B cell (primary cell): Measurements from ENCODE around the gene MIR17HG. TPM values are rescaled to one million over a fixed set of nuclear protein-coding genes. Genes with fewer than 3 reads are reported as not detected.

Source experiments
- ATAC-seq: fragments of 200-7000 bp; cut with Tn5 transposase; one replicate; pipeline ENCODE4 v1.10.0; 2021; ENCODE audit warnings: low read depth, mild to moderate bottlenecking, moderate number of reproducible peaks, moderate library complexity
- CTCF ChIA-PET: fragments of 350-600 bp; sonication (Branson Sonifier 250); formaldehyde crosslinking; loops from one replicate; lab custom pipeline; 2021; ENCODE audit warnings: antibody characterized with exemption, inconsistent platforms; lab: Charles Lee
- POLR2A ChIA-PET: fragments of 350-600 bp; sonication (Branson Sonifier 250); formaldehyde crosslinking; loops from one replicate; lab custom pipeline; 2021; ENCODE audit warnings: antibody characterized with exemption; lab: Charles Lee
- DNase-seq: peaks from one replicate; pipeline ENCODE4 v3.0.0; 2013
- H2AFZ ChIP-seq: 2 replicates; pipeline ENCODE4 v1.6.1; 2012; ENCODE audit warnings: mild to moderate bottlenecking, low read depth, low read length; ENCODE audit not compliant: insufficient read depth, poor library complexity, severe bottlenecking
- H3K27ac ChIP-seq, 2 donors: 1 replicate in 1 of 2; 2 replicates in 1 of 2; pipeline ENCODE4 v1.5.1; 2012 to 2013; ENCODE audit warnings: low read length in 2 of 2, mild to moderate bottlenecking in 2 of 2, moderate library complexity in 1 of 2
- H3K27me3 ChIP-seq, 4 experiments: fragments of 200-600 bp in 1 of 4; sonication (generic) in 1 of 4; replicated peaks in 1 of 4; 1 replicate in 2 of 4; 2 replicates in 2 of 4; pipeline versions ENCODE4 v1.6.1 to v1.7.0; 2013 to 2016; ENCODE audit warnings: low read length in 3 of 4, mild to moderate bottlenecking in 2 of 4, mixed read lengths in 1 of 4, moderate library complexity in 1 of 4; ENCODE audit not compliant: insufficient read depth in 4 of 4, control insufficient read depth in 3 of 4; ENCODE audit errors: control extremely low read depth in 1 of 4
- H3K36me3 ChIP-seq, 2 experiments: replicated peaks in 1 of 2; 1 replicate in 1 of 2; 2 replicates in 1 of 2; pipeline versions ENCODE4 v1.6.1 to v1.7.1; 2013; ENCODE audit warnings: low read length in 1 of 2; ENCODE audit not compliant: insufficient read depth in 2 of 2, control insufficient read depth in 1 of 2; ENCODE audit errors: control extremely low read depth in 1 of 2, extremely low read depth in 1 of 2
- H3K4me1 ChIP-seq, 2 donors: fragments of 200-600 bp in 1 of 2; sonication (generic) in 1 of 2; 1 replicate in 1 of 2; 2 replicates in 1 of 2; pipeline versions ENCODE4 v1.5.1 to v1.6.1; 2013 to 2017; ENCODE audit warnings: low read length in 2 of 2; ENCODE audit not compliant: control insufficient read depth in 2 of 2, insufficient read depth in 2 of 2
- H3K4me2 ChIP-seq: replicated peaks from 2 replicates; pipeline ENCODE3; 2012; ENCODE audit warnings: mild to moderate bottlenecking, low read depth, low read length; ENCODE audit not compliant: poor library complexity, severe bottlenecking
- H3K4me3 ChIP-seq, 5 experiments: fragments of 200-600 bp in 1 of 5; sonication (generic) in 1 of 5; 1 replicate in 3 of 5; 2 replicates in 2 of 5; pipeline versions ENCODE4 v1.5.1 to v1.7.0; 2011 to 2016; ENCODE audit warnings: low read length in 4 of 5, mild to moderate bottlenecking in 4 of 5, low read depth in 2 of 5, control low read depth in 1 of 5, moderate library complexity in 1 of 5; ENCODE audit not compliant: insufficient read depth in 1 of 5; ENCODE audit errors: control extremely low read depth in 1 of 5, extremely low read depth in 1 of 5
- H3K79me2 ChIP-seq: fragments of 200-600 bp; sonication (generic); one replicate; pipeline ENCODE4 v1.6.0; 2016; ENCODE audit warnings: low read length; ENCODE audit not compliant: control insufficient read depth, insufficient read depth
- H3K9ac ChIP-seq: fragments of 200-600 bp; sonication (generic); 2 replicates; pipeline ENCODE4 v1.6.1; 2017; ENCODE audit warnings: mild to moderate bottlenecking, low read length, moderate library complexity
- H3K9me3 ChIP-seq, 3 donors: one replicate each; pipeline versions ENCODE4 v1.6.1 to v1.7.1; 2013; ENCODE audit warnings: low read length in 2 of 3; ENCODE audit not compliant: control insufficient read depth in 2 of 3, insufficient read depth in 1 of 3; ENCODE audit errors: control extremely low read depth in 1 of 3
- H4K20me1 ChIP-seq: 2 replicates; pipeline ENCODE4 v1.6.0; 2012; ENCODE audit warnings: mild to moderate bottlenecking, low read length; ENCODE audit not compliant: insufficient read depth, control insufficient read depth, poor library complexity, severe bottlenecking
- H3K27ac Mint-ChIP-seq: one replicate; pipeline ENCODE4 v1.8.0; 2021; ENCODE audit warnings: mixed read lengths
- H3K27me3 Mint-ChIP-seq: one replicate; pipeline ENCODE4 v1.8.0; 2021; ENCODE audit warnings: mixed read lengths
- H3K4me1 Mint-ChIP-seq: one replicate; pipeline ENCODE4 v1.8.0; 2021; ENCODE audit warnings: mixed read lengths
- H3K4me3 Mint-ChIP-seq: one replicate; pipeline ENCODE4 v1.8.0; 2021; ENCODE audit warnings: mixed read lengths
- H3K9me3 Mint-ChIP-seq: one replicate; pipeline ENCODE4 v1.8.0; 2022; ENCODE audit warnings: mixed read lengths; ENCODE audit not compliant: insufficient read depth
- EZH2 ChIP-seq: IDR thresholded peaks from 2 replicates; pipeline ENCODE4 v1.6.1; 2012; ENCODE audit warnings: borderline replicate concordance, low read depth, mild to moderate bottlenecking, moderate library complexity, low read length; ENCODE audit not compliant: insufficient read depth, poor library complexity, severe bottlenecking
- WGBS: methylation state at CpG from one replicate; pipeline ENCODE4 v1.1.5; 2013; ENCODE audit warnings: missing lambda C conversion rate; ENCODE audit not compliant: insufficient coverage; 5-methylcytosine and 5-hydroxymethylcytosine counted together
- intact Hi-C: fragments of 100-400 bp; cut with micrococcal nuclease; formaldehyde crosslinking; loops from one replicate; pipeline ENCODE4 v1.10.0; 2022
- polyA plus RNA-seq: library from polyadenylated mRNA; depleted of rRNA; stranded (reverse); fragments of >200 nt; gene quantifications from 2 replicates; pipeline ENCODE4 v1.2.3, GENCODE V29; 2012
- total RNA-seq, 2 donors: library from RNA; stranded (reverse); fragments of 120-200 nt in 1 of 2; gene quantifications; 1 replicate in 1 of 2; 2 replicates in 1 of 2; pipeline versions ENCODE4 v1.2.3 to v1.2.4, GENCODE V29; 2013 to 2022
- TF ChIP-seq, protein P1 (sequence below): fragments of 200-600 bp; IDR thresholded peaks from one replicate; pipeline ENCODE4 v1.8.0; 2022; ENCODE audit warnings: antibody characterized with exemption, mild to moderate bottlenecking

Gene MIR17HG
- total and polyA plus RNA-seq, 2 donors (not counting 1 experiment from before 2014, with no cell fraction given) = 6.0 to 17.1 TPM

GRCh38 chr13:91311491-91311890, 36.0 kb upstream of the MIR17HG start:
- ChIA-PET POLR2A (no interaction called here), CTCF (interaction anchor here (1.0 to 1.3 kb wide), 2 partner anchors 10 to 38 kb away, joined by 3 read pairs; no protein-coding TSS in a partner anchor)
- 84% methylated on average over 4 of the region's 4 CpGs for WGBS
- Histone ChIP-seq H2AFZ (peak overlapping the region; percentile 32), H3K4me3 (no peak overlapping the region), H3K9ac (no peak overlapping the region), H4K20me1 (no peaks in the 10 kb centered on the region), H3K27me3 (peaks cover 0 to 4% (median 0%) of the 10 kb centered on the region in 4 experiments), H3K4me1 (peaks cover 0 to 3% of the 10 kb centered on the region in 2 donors), H3K27ac (no peak overlapping the region), H3K36me3 (no peaks in the 10 kb centered on the region), H3K79me2 (no peaks in the 10 kb centered on the region), H3K9me3 (no peaks in the 10 kb centered on the region), H3K4me2 (no peak overlapping the region)
- Mint-ChIP-seq H3K4me3 (no peak overlapping the region), H3K9me3 (no peaks in the 10 kb centered on the region), H3K27ac (no peak overlapping the region), H3K4me1 (peaks cover 7% of the 10 kb centered on the region), H3K27me3 (peaks cover 8% of the 10 kb centered on the region)
- ATAC-seq (no peak), DNase-seq (no peak)
- intact Hi-C loops = loop anchor here (5.0 kb wide), 1 partner anchor 146 kb away; no protein-coding TSS in a partner anchor
- TF ChIP-seq, protein P1, sequence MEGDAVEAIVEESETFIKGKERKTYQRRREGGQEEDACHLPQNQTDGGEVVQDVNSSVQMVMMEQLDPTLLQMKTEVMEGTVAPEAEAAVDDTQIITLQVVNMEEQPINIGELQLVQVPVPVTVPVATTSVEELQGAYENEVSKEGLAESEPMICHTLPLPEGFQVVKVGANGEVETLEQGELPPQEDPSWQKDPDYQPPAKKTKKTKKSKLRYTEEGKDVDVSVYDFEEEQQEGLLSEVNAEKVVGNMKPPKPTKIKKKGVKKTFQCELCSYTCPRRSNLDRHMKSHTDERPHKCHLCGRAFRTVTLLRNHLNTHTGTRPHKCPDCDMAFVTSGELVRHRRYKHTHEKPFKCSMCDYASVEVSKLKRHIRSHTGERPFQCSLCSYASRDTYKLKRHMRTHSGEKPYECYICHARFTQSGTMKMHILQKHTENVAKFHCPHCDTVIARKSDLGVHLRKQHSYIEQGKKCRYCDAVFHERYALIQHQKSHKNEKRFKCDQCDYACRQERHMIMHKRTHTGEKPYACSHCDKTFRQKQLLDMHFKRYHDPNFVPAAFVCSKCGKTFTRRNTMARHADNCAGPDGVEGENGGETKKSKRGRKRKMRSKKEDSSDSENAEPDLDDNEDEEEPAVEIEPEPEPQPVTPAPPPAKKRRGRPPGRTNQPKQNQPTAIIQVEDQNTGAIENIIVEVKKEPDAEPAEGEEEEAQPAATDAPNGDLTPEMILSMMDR = no peak
- no peak for TF ChIP-seq EZH2

GRCh38 chr13:91312324-91312723, 35.2 kb upstream of the MIR17HG start:
- Mint-ChIP-seq H3K4me1 (peaks cover 7% of the 10 kb centered on the region), H3K4me3 (no peak overlapping the region), H3K27me3 (peaks cover 8% of the 10 kb centered on the region), H3K9me3 (no peaks in the 10 kb centered on the region), H3K27ac (no peak overlapping the region)
- Histone ChIP-seq H3K4me3 (no peak overlapping the region), H3K79me2 (no peaks in the 10 kb centered on the region), H3K36me3 (no peaks in the 10 kb centered on the region), H3K27me3 (peaks cover 0 to 4% (median 0%) of the 10 kb centered on the region in 4 experiments), H3K4me2 (no peak overlapping the region), H3K9me3 (no peaks in the 10 kb centered on the region), H3K4me1 (peaks cover 0 to 3% of the 10 kb centered on the region in 2 donors), H2AFZ (no peak overlapping the region), H3K27ac (no peak overlapping the region), H3K9ac (no peak overlapping the region), H4K20me1 (no peaks in the 10 kb centered on the region)
- no peak for TF ChIP-seq EZH2
- TF ChIP-seq, protein P1 = no peak
- DNase-seq = no peak
- WGBS = no CpG with 5 or more reads among the region's 3 CpGs
- CTCF ChIA-PET = interaction anchor here (1.0 to 3.1 kb wide), 3 partner anchors 10 to 94 kb away, joined by 3 to 14 read pairs (median 3); no protein-coding TSS in a partner anchor
- intact Hi-C loops = loop anchor here (5.0 kb wide), 1 partner anchor 145 kb away; no protein-coding TSS in a partner anchor
- ATAC-seq = no peak
- POLR2A ChIA-PET = no interaction called here
